K562 (cell line): ENCODE results near the gene TPD52L1. TPM values are rescaled to one million over a fixed set of nuclear protein-coding genes. Genes with fewer than 3 reads are reported as not detected.

ENCODE experiments used
- ATAC-seq: fragments of 200-7000 bp; cut with Tn5 transposase; 3 replicates; pipeline ENCODE4 v1.9.1; 2020; ENCODE audit warnings: moderate library complexity
- BruUV-seq: library from RNA; stranded (reverse); fragments of 400-500 nt; replicated peaks from 2 replicates; lab custom pipeline; 2021; lab: Mats Ljungman, UMichigan
- CTCF ChIA-PET: fragments of 300-600 bp; formaldehyde crosslinking; extraction: SDS; loops from one replicate; lab custom pipeline; 2021; ENCODE audit warnings: low intra/inter-chr PET ratio; lab: Yijun Ruan, JAX
- POLR2A ChIA-PET: fragments of 300-600, 350-650 bp; sonication (Branson Sonifier 250); formaldehyde crosslinking; extraction: SDS; loops from one replicate; lab custom pipeline; 2021; ENCODE audit warnings: antibody characterized with exemption, inconsistent platforms; lab: Yijun Ruan, JAX
- DNase-seq, 4 experiments: peaks; one replicate each; pipeline versions ENCODE4 v3.0.0 to v3.0.0-alpha.2; 2011 to 2018; ENCODE audit warnings: low spot score in 3 of 4, mixed read lengths in 3 of 4; ENCODE audit errors: extremely low read depth in 1 of 4
- FAIRE-seq: peaks from 2 replicates; lab custom pipeline; 2011; peaks lifted over from hg19 to GRCh38; lab: Jason Lieb, UNC
- H2AFZ ChIP-seq: 2 replicates; pipeline ENCODE4 v1.6.0; 2011; ENCODE audit warnings: low read depth, low read length, control low read depth, inconsistent platforms
- H3K27ac ChIP-seq: fragments of 200-600 bp; 3 replicates; pipeline ENCODE4 v1.8.0; 2011; ENCODE audit warnings: low read depth, mild to moderate bottlenecking, control low read depth, inconsistent platforms, low read length, moderate library complexity, mixed read lengths; ENCODE audit errors: extremely low read depth
- H3K27me3 ChIP-seq, 2 experiments: fragments of 300-600 bp in 1 of 2; 2 replicates in 1 of 2; 3 replicates in 1 of 2; pipeline versions ENCODE4 v1.6.0 to v1.8.0; 2011; ENCODE audit warnings: inconsistent platforms in 2 of 2, low read length in 2 of 2, mild to moderate bottlenecking in 1 of 2, mixed read lengths in 1 of 2, moderate library complexity in 1 of 2; ENCODE audit not compliant: control insufficient read depth in 2 of 2, insufficient read depth in 2 of 2
- H3K36me3 ChIP-seq: fragments of 300-600 bp; 3 replicates; pipeline ENCODE4 v1.8.0; 2011; ENCODE audit warnings: mild to moderate bottlenecking, low read length, inconsistent platforms; ENCODE audit not compliant: control insufficient read depth, insufficient read depth
- H3K4me1 ChIP-seq, 2 experiments: fragments of 200-600 bp in 1 of 2; replicated peaks in 1 of 2; 2 replicates in 1 of 2; 3 replicates in 1 of 2; pipeline versions ENCODE4 v1.5.1 to v1.8.0; 2011; ENCODE audit warnings: inconsistent platforms in 2 of 2, low read length in 2 of 2, mild to moderate bottlenecking in 1 of 2, mixed read lengths in 1 of 2, moderate library complexity in 1 of 2; ENCODE audit not compliant: control insufficient read depth in 2 of 2, insufficient read depth in 2 of 2
- H3K4me2 ChIP-seq: 2 replicates; pipeline ENCODE4 v1.6.1; 2011; ENCODE audit warnings: low read length, control low read depth, inconsistent platforms, mixed read lengths; ENCODE audit not compliant: insufficient read depth
- H3K4me3 ChIP-seq: fragments of 200-600 bp; sonication (generic), shearing (Covaris generic); 2 replicates; pipeline ENCODE4 v1.5.1; 2016; ENCODE audit warnings: control low read depth, inconsistent platforms
- H3K79me2 ChIP-seq: fragments of 200-600 bp; 3 replicates; pipeline ENCODE4 v1.8.0; 2011; ENCODE audit warnings: low read length, inconsistent platforms; ENCODE audit not compliant: control insufficient read depth, insufficient read depth
- H3K9ac ChIP-seq, 2 experiments: 2 replicates each; pipeline versions ENCODE4 v1.6.0 to v1.6.1; 2011; ENCODE audit warnings: low read depth in 2 of 2, low read length in 2 of 2, control low read depth in 1 of 2, inconsistent platforms in 1 of 2, mild to moderate bottlenecking in 1 of 2, mixed read lengths in 1 of 2; ENCODE audit not compliant: insufficient read depth in 1 of 2
- H3K9me1 ChIP-seq: one replicate; pipeline ENCODE4 v1.6.0; 2011; ENCODE audit warnings: inconsistent platforms, mild to moderate bottlenecking, low read length, moderate library complexity; ENCODE audit not compliant: control insufficient read depth, insufficient read depth
- H3K9me3 ChIP-seq: replicated peaks from 2 replicates; pipeline ENCODE4 v1.5.1; 2011; ENCODE audit warnings: low read depth, low read length, inconsistent platforms; ENCODE audit not compliant: control insufficient read depth, insufficient read depth
- H4K20me1 ChIP-seq: replicated peaks from 2 replicates; pipeline ENCODE4 v1.6.1; 2011; ENCODE audit warnings: low read length, inconsistent platforms, mixed read lengths; ENCODE audit not compliant: control insufficient read depth, insufficient read depth
- CHCHD3 ChIP-seq: fragments of 250-450 bp; sonication (Bioruptor Pico); IDR thresholded peaks from 2 replicates; pipeline ENCODE4 v2.1.2; 2022; ENCODE audit warnings: mild to moderate bottlenecking
- CUX1 ChIP-seq: fragments of 200-800 bp; sonication (Bioruptor generic); IDR thresholded peaks from 2 replicates; pipeline ENCODE4 v1.6.1; 2016; ENCODE audit warnings: missing genetic modification characterization, missing compliant biosample characterization
- E2F4 ChIP-seq: sonication (generic); formaldehyde crosslinking; IDR thresholded peaks from 2 replicates; pipeline ENCODE4 v1.8.0; 2022; ENCODE audit warnings: mild to moderate bottlenecking, low read depth, missing genetic modification reagents
- ETV1 ChIP-seq: fragments of 450-650 bp; conservative IDR thresholded peaks from 2 replicates; pipeline ENCODE4 v1.6.1; 2016; ENCODE audit warnings: missing genetic modification characterization, control low read depth, low read depth, missing compliant biosample characterization
- KDM4B ChIP-seq, 2 experiments: fragments of 450-650 bp in 1 of 2; sonication (generic) in 1 of 2; IDR thresholded peaks; 2 replicates each; pipeline ENCODE4 v1.6.1; 2016 to 2017; ENCODE audit warnings: borderline replicate concordance in 2 of 2, antibody characterized with exemption in 1 of 2, low read depth in 1 of 2, mild to moderate bottlenecking in 1 of 2
- MED1 ChIP-seq: sonication (generic); formaldehyde crosslinking; IDR thresholded peaks from 2 replicates; pipeline ENCODE4 v1.8.1; 2023; ENCODE audit warnings: missing genetic modification reagents, borderline replicate concordance
- MLX ChIP-seq, 2 experiments: fragments of 450-650 bp in 1 of 2; sonication (generic) in 1 of 2; formaldehyde crosslinking; conservative IDR thresholded peaks; 2 replicates each; pipeline versions ENCODE4 v1.4.0 to v1.8.1; 2020 to 2022; ENCODE audit warnings: mild to moderate bottlenecking in 1 of 2, missing genetic modification reagents in 1 of 2
- NR0B1 ChIP-seq: fragments of 450-650 bp; IDR thresholded peaks from one replicate; pipeline ENCODE4 v1.6.1; 2018; ENCODE audit warnings: mild to moderate bottlenecking, moderate library complexity; ENCODE audit not compliant: partially characterized antibody
- PML ChIP-seq: IDR thresholded peaks from 2 replicates; pipeline ENCODE4 v1.6.1; 2012; ENCODE audit warnings: low read length, inconsistent platforms
- RBM17 ChIP-seq: fragments of 200-400 bp; formaldehyde crosslinking; IDR thresholded peaks from 2 replicates; pipeline ENCODE4 v1.6.1; 2017; ENCODE audit warnings: low read depth, mild to moderate bottlenecking, low read length, borderline replicate concordance
- SAFB2 ChIP-seq: fragments of 200-400 bp; formaldehyde crosslinking; IDR thresholded peaks from 2 replicates; pipeline ENCODE4 v1.6.1; 2018; ENCODE audit warnings: borderline replicate concordance, low read length, low read depth, moderate library complexity; ENCODE audit not compliant: severe bottlenecking
- ZNF57 ChIP-seq: fragments of 450-650 bp; formaldehyde crosslinking; IDR thresholded peaks from 2 replicates; pipeline ENCODE4 v1.4.0; 2020; ENCODE audit warnings: mild to moderate bottlenecking, moderate library complexity
- ZZZ3 ChIP-seq: fragments of 450-650 bp; IDR thresholded peaks from 2 replicates; pipeline ENCODE4 v1.6.1; 2016; ENCODE audit warnings: antibody characterized with exemption, mild to moderate bottlenecking, moderate library complexity
- WGBS: fragments of 100-300 bp; shearing (Covaris generic); methylation state at CpG from one replicate; pipeline ENCODE4 v1.1.6; 2016; ENCODE audit warnings: low coverage, mixed read lengths; ENCODE audit not compliant: insufficient coverage; ENCODE audit errors: missing lambda C conversion rate; 5-methylcytosine and 5-hydroxymethylcytosine counted together
- in situ Hi-C: fragments of 300-500 bp; cut with MboI; formaldehyde crosslinking; loops from 4 replicates; pipeline ENCODE4 v1.15.0; 2018; ENCODE audit warnings: inconsistent platforms, mixed read lengths
- intact Hi-C: fragments of 100-400 bp; cut with micrococcal nuclease; formaldehyde crosslinking; loops from 2 replicates; pipeline ENCODE4 v1.14.2; 2022
- polyA plus RNA-seq, 8 experiments: library from polyadenylated mRNA; depleted of rRNA in 4 of 8; stranded (reverse) in 5 of 8; unstranded in 3 of 8; fragments of >200 nt; fragmentation: Nextera tagmentation in 2 of 8; fragmentation: Illumina TruSeq in 1 of 8; extraction: Ambion mirVana in 2 of 8; extraction: Trizol in 1 of 8; gene quantifications; 2 replicates each; pipeline versions ENCODE4 v1.2.1 to v1.2.3, GENCODE V29; 2011 to 2014; ENCODE audit warnings: inconsistent platforms in 1 of 8, missing spikeins in 1 of 8
- total RNA-seq, 7 experiments: library from RNA; depleted of rRNA in 6 of 7; stranded (reverse); fragments of >200 nt in 6 of 7; fragmentation: Illumina TruSeq in 2 of 7; extraction: Trizol in 2 of 7; gene quantifications; 2 replicates each; pipeline versions ENCODE4 v1.2.1 to v1.2.3, GENCODE V29; 2011 to 2021; ENCODE audit warnings: low replicate concordance in 1 of 7

Gene TPD52L1
- total and polyA plus RNA-seq, 9 of the 15 experiments (the other 6 are each of a cell fraction or from before 2014, with no cell fraction given) = 12.9 to 149 (median 75.7) TPM

GRCh38 chr6:125197795-125198269 lies 44.3 kb downstream of the TPD52L1 start:
- POLR2A ChIA-PET = interaction anchor here (0.7 to 1.3 kb wide), 7 partner anchors 9 to 592 kb away, joined by 3 to 5 read pairs (median 3); no protein-coding TSS in a partner anchor
- intact Hi-C loops = no loop called here
- Histone ChIP-seq H3K4me1 (peaks cover 12 to 37% of the 10 kb centered on the region in 2 experiments), H2AFZ (0 out of 2 replicates have a peak overlapping the region, but pooled peaks have one; percentile 33), H3K4me2 (peak overlapping the region; percentile 30; the same call in 1 of the 2 replicates), H3K9me3 (no peaks in the 10 kb centered on the region), H3K27me3 (no peaks in the 10 kb centered on the region), H3K36me3 (no peaks in the 10 kb centered on the region), H3K4me3 (no peak overlapping the region), H4K20me1 (no peaks in the 10 kb centered on the region), H3K9ac (peak overlapping the region in 1 of 2 experiments; percentile 26; a peak in 1 of 4 replicates), H3K79me2 (peaks cover under 1% of the 10 kb centered on the region; the same call in 1 of the 3 replicates), H3K9me1 (no peaks in the 10 kb centered on the region), H3K27ac (peak overlapping the region; percentile 66; the same call in 2 of the 3 replicates)
- ATAC-seq (peak; percentile 60), DNase-seq (peak in 1 of 4 experiments; percentile 36), FAIRE-seq (no peak)
- CTCF ChIA-PET = no interaction called here
- in situ Hi-C loops = no loop called here
- BruUV-seq = no TSS peak
- 16% methylated on average over 3 of the region's 3 CpGs for WGBS
- TF ChIP-seq RBM17 = no peak
- TF ChIP-seq PML = no peak
- TF ChIP-seq SAFB2 = no peak
- TF ChIP-seq ZNF57 (CRISPR knock-in tag) = no peak
- TF ChIP-seq MED1 = no peak
- TF ChIP-seq CHCHD3 (CRISPR knock-in tag) = no peak
- TF ChIP-seq ETV1 (tag) = no peak
- no peak for TF ChIP-seq ZZZ3
- no peak for TF ChIP-seq NR0B1
- no peak for TF ChIP-seq CUX1 (CRISPR knock-in tag)
- TF ChIP-seq KDM4B (IDR thresholded peaks at IDR 0.05; ENCODE audit: borderline replicate concordance in 2 of 2, low read depth in 1 of 2) = no peak
- TF ChIP-seq E2F4 (CRISPR knock-in tag) = no peak
- TF ChIP-seq MLX (CRISPR knock-in tag; conservative IDR thresholded peaks at IDR 0.05) = no peak
